Trophoblast cell (in vitro differentiated cells and primary cell): Measurements from ENCODE around the gene PSMC3IP.
A peak's percentile ranks its signal among the peaks of the same experiment; 100 is the strongest.

ENCODE experiments used
- DNase-seq, 2 donors: peaks; one replicate each; pipeline ENCODE4 v3.0.0-alpha.2; 2016
- H2AFZ ChIP-seq: 2 replicates; pipeline ENCODE4 v1.6.1; 2013; ENCODE audit warnings: low read length, moderate library complexity, mild to moderate bottlenecking; ENCODE audit not compliant: insufficient read depth, poor library complexity
- H2AK5ac ChIP-seq: 2 replicates; pipeline ENCODE4 v1.6.1; 2013; ENCODE audit warnings: mild to moderate bottlenecking, low read length
- H2BK120ac ChIP-seq: 2 replicates; pipeline ENCODE4 v1.6.1; 2013; ENCODE audit warnings: low read length, mild to moderate bottlenecking, moderate library complexity; ENCODE audit not compliant: insufficient read depth, poor library complexity
- H2BK12ac ChIP-seq: 2 replicates; pipeline ENCODE4 v1.6.1; 2013; ENCODE audit warnings: mild to moderate bottlenecking, low read length, moderate library complexity
- H2BK5ac ChIP-seq: 2 replicates; pipeline ENCODE4 v1.6.1; 2013; ENCODE audit warnings: low read length, low read depth, moderate library complexity, mild to moderate bottlenecking; ENCODE audit not compliant: poor library complexity
- H3K14ac ChIP-seq: 2 replicates; pipeline ENCODE4 v1.6.1; 2013; ENCODE audit warnings: mild to moderate bottlenecking, low read length
- H3K18ac ChIP-seq: 2 replicates; pipeline ENCODE4 v1.6.1; 2013; ENCODE audit warnings: mild to moderate bottlenecking, low read length
- H3K23ac ChIP-seq: 2 replicates; pipeline ENCODE4 v1.6.1; 2013; ENCODE audit warnings: low read length
- H3K27ac ChIP-seq: 2 replicates; pipeline ENCODE4 v1.5.1; 2013; ENCODE audit warnings: low read depth, mild to moderate bottlenecking, inconsistent platforms, low read length, moderate library complexity
- H3K27me3 ChIP-seq: 2 replicates; pipeline ENCODE4 v1.6.1; 2013; ENCODE audit warnings: inconsistent platforms, mild to moderate bottlenecking, low read length, moderate library complexity; ENCODE audit not compliant: insufficient read depth
- H3K36me3 ChIP-seq, 2 experiments: 1 replicate in 1 of 2; 2 replicates in 1 of 2; pipeline ENCODE4 v1.6.1; 2013; ENCODE audit warnings: low read length in 2 of 2, mild to moderate bottlenecking in 2 of 2, moderate library complexity in 1 of 2; ENCODE audit not compliant: insufficient read depth in 2 of 2, control insufficient read depth in 1 of 2
- H3K4ac ChIP-seq: 2 replicates; pipeline ENCODE4 v1.6.1; 2013; ENCODE audit warnings: low read depth, mild to moderate bottlenecking, low read length, moderate library complexity
- H3K4me1 ChIP-seq, 2 experiments: 1 replicate in 1 of 2; 2 replicates in 1 of 2; pipeline ENCODE4 v1.6.1; 2013; ENCODE audit warnings: low read length in 2 of 2, mild to moderate bottlenecking in 2 of 2, moderate library complexity in 1 of 2; ENCODE audit not compliant: insufficient read depth in 2 of 2, control insufficient read depth in 1 of 2
- H3K4me2 ChIP-seq: 2 replicates; pipeline ENCODE4 v1.6.1; 2013; ENCODE audit warnings: inconsistent platforms, mild to moderate bottlenecking, low read length, moderate library complexity
- H3K4me3 ChIP-seq: 2 replicates; pipeline ENCODE4 v1.5.1; 2013; ENCODE audit warnings: mild to moderate bottlenecking, low read depth, low read length, inconsistent platforms
- H3K79me1 ChIP-seq: one replicate; pipeline ENCODE4 v1.6.1; 2013; ENCODE audit warnings: low read length
- H3K79me2 ChIP-seq: 2 replicates; pipeline ENCODE4 v1.6.1; 2013; ENCODE audit warnings: low read length, mild to moderate bottlenecking; ENCODE audit not compliant: control insufficient read depth, insufficient read depth, poor library complexity
- H3K9ac ChIP-seq: 2 replicates; pipeline ENCODE4 v1.6.1; 2013; ENCODE audit warnings: mild to moderate bottlenecking, low read length
- H3K9me3 ChIP-seq: 2 replicates; pipeline ENCODE4 v1.6.1; 2013; ENCODE audit warnings: low read depth, mild to moderate bottlenecking, control low read depth, inconsistent platforms, low read length; ENCODE audit not compliant: insufficient read depth
- H4K12ac ChIP-seq: 2 replicates; pipeline ENCODE4 v1.6.1; 2013; ENCODE audit warnings: low read depth, mild to moderate bottlenecking, low read length, moderate library complexity
- H4K8ac ChIP-seq: 2 replicates; pipeline ENCODE4 v1.6.1; 2013; ENCODE audit warnings: low read depth, mild to moderate bottlenecking, low read length, moderate library complexity
- H4K91ac ChIP-seq: one replicate; pipeline ENCODE4 v1.6.1; 2013; ENCODE audit warnings: low read depth, mild to moderate bottlenecking, low read length, moderate library complexity
- WGBS: extraction: QIAGEN DNeasy Blood & Tissue Kit; methylation state at CpG from one replicate; pipeline ENCODE4 v1.1.7; 2013; ENCODE audit warnings: missing lambda C conversion rate; ENCODE audit not compliant: insufficient read length, insufficient coverage; ENCODE audit errors: extremely low coverage; 5-methylcytosine and 5-hydroxymethylcytosine counted together

PSMC3IP gene

GRCh38 chr17:42535155-42536047 is 42.1 kb downstream of the PSMC3IP start:
- Histone ChIP-seq H3K27me3 (no peaks in the 10 kb centered on the region), H3K23ac (no peak overlapping the region), H2AFZ (peak overlapping the region; percentile 66), H3K9ac (peak overlapping the region; percentile 24), H3K4me1 (peaks cover 7 to 14% of the 10 kb centered on the region in 2 experiments), H4K8ac (peak overlapping the region; percentile 95), H4K12ac (peak overlapping the region; percentile 68), H3K36me3 (peaks cover 8% of the 10 kb centered on the region in 2 experiments), H2BK12ac (no peak overlapping the region), H3K4me3 (peak overlapping the region; percentile 78), H3K27ac (no peak overlapping the region), H2AK5ac (no peak overlapping the region), H2BK5ac (no peak overlapping the region), H3K4me2 (peak overlapping the region; percentile 84), H3K18ac (peak overlapping the region; percentile 35), H3K79me2 (peaks cover 4% of the 10 kb centered on the region), H4K91ac (peak overlapping the region; percentile 95), H3K79me1 (peaks cover 17% of the 10 kb centered on the region), H2BK120ac (no peak overlapping the region), H3K14ac (peak overlapping the region; percentile 6), H3K4ac (peak overlapping the region; percentile 5), H3K9me3 (no peaks in the 10 kb centered on the region)
- no peak for DNase-seq
- no CpG with 5 or more reads among the region's 26 CpGs for WGBS

- peak overlapping the region; percentile 62 for H2BK5ac ChIP-seq
Observed at GRCh38 chr17:42531455-42532354, 45.8 kb downstream of the PSMC3IP start.

GRCh38 chr17:42530952-42531454 is 46.5 kb downstream of the PSMC3IP start:
- no peak overlapping the region for H2BK120ac ChIP-seq
- peaks cover 9% of the 10 kb centered on the region for H3K79me1 ChIP-seq
- no peak overlapping the region for H4K91ac ChIP-seq
- H3K27ac ChIP-seq: no peak overlapping the region
- no peak overlapping the region for H2BK5ac ChIP-seq
- H3K9ac ChIP-seq: no peak overlapping the region
- no peak overlapping the region for H2AK5ac ChIP-seq
- H3K79me2 ChIP-seq: no peaks in the 10 kb centered on the region
- no peak overlapping the region for H3K14ac ChIP-seq
- DNase-seq: no peak
- H3K4me1 ChIP-seq: peaks cover 0 to 6% of the 10 kb centered on the region in 2 experiments
- H3K4me3 ChIP-seq: no peak overlapping the region
- H4K12ac ChIP-seq: no peak overlapping the region
- no peak overlapping the region for H2AFZ ChIP-seq
- no CpG with 5 or more reads among the region's 2 CpGs for WGBS
- H3K4ac ChIP-seq: no peak overlapping the region
- no peak overlapping the region for H3K4me2 ChIP-seq
- no peaks in the 10 kb centered on the region for H3K36me3 ChIP-seq
- H3K9me3 ChIP-seq: peaks cover 2% of the 10 kb centered on the region
- H3K27me3 ChIP-seq: no peaks in the 10 kb centered on the region
- no peak overlapping the region for H3K18ac ChIP-seq
- no peak overlapping the region for H4K8ac ChIP-seq
- H2BK12ac ChIP-seq: peak overlapping the region; percentile 19
- H3K23ac ChIP-seq: no peak overlapping the region

More at GRCh38 chr17:42531455-42532354, 45.8 kb downstream of the PSMC3IP start:
- H2BK120ac ChIP-seq: peak overlapping the region; percentile 85
- H3K18ac ChIP-seq: peak overlapping the region; percentile 56
- no CpG with 5 or more reads among the region's 60 CpGs for WGBS
- H3K23ac ChIP-seq: no peak overlapping the region
- peak overlapping the region; percentile 67 for H2AFZ ChIP-seq
- peak overlapping the region; percentile 23 for H4K12ac ChIP-seq
- peak overlapping the region; percentile 33 for H3K27ac ChIP-seq
- H3K4ac ChIP-seq: peak overlapping the region; percentile 44
- no peak overlapping the region for H2AK5ac ChIP-seq
- H3K79me1 ChIP-seq: peaks cover 13% of the 10 kb centered on the region
- H3K4me1 ChIP-seq: peaks cover under 1 to 7% of the 10 kb centered on the region in 2 experiments
- no peaks in the 10 kb centered on the region for H3K27me3 ChIP-seq
- peak; percentile 82 to 90 for DNase-seq
- no peaks in the 10 kb centered on the region for H3K36me3 ChIP-seq
- no peak overlapping the region for H3K4me3 ChIP-seq
- H3K14ac ChIP-seq: peak overlapping the region; percentile 91
- peaks cover 2% of the 10 kb centered on the region for H3K79me2 ChIP-seq
- peaks cover 2% of the 10 kb centered on the region for H3K9me3 ChIP-seq
- peak overlapping the region; percentile 91 for H4K91ac ChIP-seq
- peak overlapping the region; percentile 81 for H2BK12ac ChIP-seq
- peak overlapping the region; percentile 77 for H4K8ac ChIP-seq
- no peak overlapping the region for H3K9ac ChIP-seq
- H3K4me2 ChIP-seq: peak overlapping the region; percentile 61

GRCh38 chr17:42529061-42529460 is 48.5 kb downstream of the PSMC3IP start:
- H4K12ac ChIP-seq: no peak overlapping the region
- H2BK5ac ChIP-seq: no peak overlapping the region
- H2AFZ ChIP-seq: no peak overlapping the region
- H3K4me1 ChIP-seq: peaks cover 0 to 2% of the 10 kb centered on the region in 2 experiments
- H2AK5ac ChIP-seq: no peak overlapping the region
- no peak overlapping the region for H3K4me3 ChIP-seq
- H3K27me3 ChIP-seq: no peaks in the 10 kb centered on the region
- H3K14ac ChIP-seq: no peak overlapping the region
- DNase-seq: peak; percentile 84 to 85
- no peaks in the 10 kb centered on the region for H3K79me2 ChIP-seq
- H3K18ac ChIP-seq: no peak overlapping the region
- H3K27ac ChIP-seq: no peak overlapping the region
- H3K4me2 ChIP-seq: no peak overlapping the region
- no peak overlapping the region for H4K91ac ChIP-seq
- no peak overlapping the region for H2BK120ac ChIP-seq
- no peak overlapping the region for H4K8ac ChIP-seq
- WGBS: no CpG with 5 or more reads among the region's 3 CpGs
- H3K9ac ChIP-seq: no peak overlapping the region
- no peak overlapping the region for H3K4ac ChIP-seq
- no peaks in the 10 kb centered on the region for H3K36me3 ChIP-seq
- peaks cover 2% of the 10 kb centered on the region for H3K9me3 ChIP-seq
- H2BK12ac ChIP-seq: no peak overlapping the region
- H3K79me1 ChIP-seq: peaks cover 5% of the 10 kb centered on the region
- H3K23ac ChIP-seq: no peak overlapping the region
